ENCODE measurements around the gene KRTAP10-11. TPM values are rescaled to one million over a fixed set of nuclear protein-coding genes. Genes with fewer than 3 reads are reported as not detected.

Gene KRTAP10-11
- total RNA-seq, 1 donor from 2014 or later = not detected

DNA sequence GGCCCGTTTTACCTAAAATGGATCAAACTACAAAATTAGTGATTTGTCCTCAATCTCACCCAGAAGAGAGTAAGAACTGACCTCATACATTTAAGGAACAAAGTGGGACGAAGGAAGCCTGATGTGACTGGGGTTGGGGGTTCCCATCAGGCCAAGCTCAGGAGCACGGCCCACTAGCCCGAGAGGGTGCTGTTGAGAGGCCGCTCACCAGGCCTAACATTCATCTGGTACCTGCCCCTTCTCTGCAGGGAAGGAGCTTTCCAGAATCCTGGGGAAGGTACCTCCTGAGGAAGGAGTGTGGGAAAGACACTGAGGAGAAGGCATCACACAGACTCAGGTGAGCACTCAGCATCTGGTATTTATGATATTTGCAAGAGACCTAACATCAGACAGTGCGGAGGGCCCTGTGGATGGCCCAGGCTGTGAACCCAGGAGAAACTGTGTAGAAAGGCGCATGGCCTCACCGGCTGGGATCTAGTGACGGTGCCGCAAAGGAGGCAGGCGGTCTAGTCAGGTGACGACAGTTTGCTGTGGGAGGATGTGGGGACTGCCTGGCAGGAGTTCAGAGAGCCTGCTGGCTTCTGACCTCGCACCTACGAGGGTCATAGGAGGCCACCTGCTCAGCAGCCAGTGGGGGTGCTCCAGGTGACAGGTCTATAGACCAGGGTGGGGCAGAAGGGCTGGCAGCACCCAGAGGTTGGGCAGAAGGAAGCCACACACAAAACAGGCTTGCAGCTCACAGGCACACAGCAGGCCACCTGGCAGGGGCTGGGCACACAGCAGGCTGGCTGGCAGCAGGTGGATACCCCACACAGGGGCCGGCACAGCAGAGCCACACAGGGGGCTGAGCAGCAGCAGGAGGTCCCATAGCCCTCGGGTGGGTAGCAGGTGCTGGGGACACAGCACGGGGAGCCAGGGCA lies 7.7 kb downstream of the KRTAP10-11 start:
- H3K36me3 ChIP-seq = no peaks in the 10 kb centered on the region
- no peaks in the 10 kb centered on the region for H3K27me3 ChIP-seq
- H3K4me1 ChIP-seq = no peaks in the 10 kb centered on the region
- no peak overlapping the region for H3K4me3 ChIP-seq
- no peak for ATAC-seq
- no peak overlapping the region for H3K27ac ChIP-seq
- TF ChIP-seq, protein P1, sequence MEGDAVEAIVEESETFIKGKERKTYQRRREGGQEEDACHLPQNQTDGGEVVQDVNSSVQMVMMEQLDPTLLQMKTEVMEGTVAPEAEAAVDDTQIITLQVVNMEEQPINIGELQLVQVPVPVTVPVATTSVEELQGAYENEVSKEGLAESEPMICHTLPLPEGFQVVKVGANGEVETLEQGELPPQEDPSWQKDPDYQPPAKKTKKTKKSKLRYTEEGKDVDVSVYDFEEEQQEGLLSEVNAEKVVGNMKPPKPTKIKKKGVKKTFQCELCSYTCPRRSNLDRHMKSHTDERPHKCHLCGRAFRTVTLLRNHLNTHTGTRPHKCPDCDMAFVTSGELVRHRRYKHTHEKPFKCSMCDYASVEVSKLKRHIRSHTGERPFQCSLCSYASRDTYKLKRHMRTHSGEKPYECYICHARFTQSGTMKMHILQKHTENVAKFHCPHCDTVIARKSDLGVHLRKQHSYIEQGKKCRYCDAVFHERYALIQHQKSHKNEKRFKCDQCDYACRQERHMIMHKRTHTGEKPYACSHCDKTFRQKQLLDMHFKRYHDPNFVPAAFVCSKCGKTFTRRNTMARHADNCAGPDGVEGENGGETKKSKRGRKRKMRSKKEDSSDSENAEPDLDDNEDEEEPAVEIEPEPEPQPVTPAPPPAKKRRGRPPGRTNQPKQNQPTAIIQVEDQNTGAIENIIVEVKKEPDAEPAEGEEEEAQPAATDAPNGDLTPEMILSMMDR (IDR thresholded peaks at IDR 0.05) = no peak
- DNase-seq = no peak
- intact Hi-C loops (cut with DNase I) = no loop called here
- peaks cover 5% of the 10 kb centered on the region for H3K9me3 ChIP-seq

DNA sequence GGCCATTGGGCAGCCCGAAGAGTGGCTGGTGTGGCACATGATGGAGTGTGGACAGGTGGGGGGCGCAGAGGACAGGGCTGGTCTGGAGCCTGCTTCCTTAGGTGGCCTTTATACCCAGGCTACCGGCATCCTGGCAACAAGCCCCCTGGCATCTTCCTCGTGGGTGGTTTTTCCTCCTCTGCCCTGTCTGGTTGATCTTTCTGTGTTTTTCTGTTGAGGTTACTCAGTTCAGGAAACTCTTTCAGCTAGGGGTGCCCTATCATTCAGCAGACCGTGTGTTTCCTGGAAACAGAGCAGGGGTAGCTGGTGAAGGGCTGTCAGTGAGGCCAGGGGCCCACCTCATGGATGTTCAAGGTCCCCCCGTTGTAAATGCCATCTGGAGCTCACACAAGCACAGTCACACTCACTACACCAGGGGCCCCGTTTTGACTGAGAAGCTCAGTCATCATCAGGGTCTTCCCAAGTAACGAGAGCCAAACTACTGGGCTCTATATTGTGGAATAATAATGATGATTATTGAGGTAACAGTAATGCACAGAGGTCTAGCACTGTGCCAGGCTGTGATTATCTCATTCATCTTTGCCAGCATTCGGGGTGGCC lies 8.5 kb downstream of the KRTAP10-11 start, which contains the start of gene KRTAP12-4:
TSS of gene KRTAP12-4 (minus strand) at position 84 of the 600 bp plus-strand sequence. CDS start at position 39, 45 bp downstream.
- DNase-seq (no peak), ATAC-seq (no peak)
- Histone ChIP-seq H3K27ac (no peak within 1 kb of the TSS), H3K27me3 (no peaks in the 10 kb centered on the region), H3K36me3 (no peaks in the 10 kb centered on the region), H3K4me1 (no peaks in the 10 kb centered on the region), H3K4me3 (no peak within 1 kb of the TSS), H3K9me3 (peaks cover 5% of the 10 kb centered on the region)
- TF ChIP-seq, protein P1 (IDR thresholded peaks at IDR 0.05) = no peak
- intact Hi-C loops (cut with DNase I) = no loop called here

DNA sequence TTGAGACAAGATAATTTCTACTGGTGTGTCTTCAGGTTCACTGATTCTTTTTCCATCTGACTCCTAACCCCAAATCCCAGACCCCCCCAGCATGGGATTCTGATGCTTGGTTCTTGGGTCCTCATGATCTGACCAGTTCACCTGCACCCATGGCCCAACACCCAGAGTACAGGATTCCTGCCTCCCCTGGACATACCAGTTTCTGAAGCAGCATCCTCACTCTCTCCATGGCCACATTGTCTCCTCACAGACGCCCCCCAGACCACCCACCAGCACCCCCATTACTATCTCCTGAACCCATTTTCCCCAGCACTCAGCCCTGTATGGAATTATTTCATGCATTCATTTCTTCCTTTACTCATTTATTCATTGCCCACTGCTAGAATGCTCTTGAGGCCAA lies 10.7 kb downstream of the KRTAP10-11 start:
- intact Hi-C loops (cut with DNase I) = no loop called here
- Histone ChIP-seq H3K4me1 (no peaks in the 10 kb centered on the region), H3K36me3 (no peaks in the 10 kb centered on the region), H3K27me3 (no peaks in the 10 kb centered on the region), H3K4me3 (no peak overlapping the region), H3K27ac (no peak overlapping the region), H3K9me3 (peaks cover 5% of the 10 kb centered on the region)
- DNase-seq = no peak
- TF ChIP-seq, protein P1 (IDR thresholded peaks at IDR 0.05) = no peak
- ATAC-seq = no peak

DNA sequence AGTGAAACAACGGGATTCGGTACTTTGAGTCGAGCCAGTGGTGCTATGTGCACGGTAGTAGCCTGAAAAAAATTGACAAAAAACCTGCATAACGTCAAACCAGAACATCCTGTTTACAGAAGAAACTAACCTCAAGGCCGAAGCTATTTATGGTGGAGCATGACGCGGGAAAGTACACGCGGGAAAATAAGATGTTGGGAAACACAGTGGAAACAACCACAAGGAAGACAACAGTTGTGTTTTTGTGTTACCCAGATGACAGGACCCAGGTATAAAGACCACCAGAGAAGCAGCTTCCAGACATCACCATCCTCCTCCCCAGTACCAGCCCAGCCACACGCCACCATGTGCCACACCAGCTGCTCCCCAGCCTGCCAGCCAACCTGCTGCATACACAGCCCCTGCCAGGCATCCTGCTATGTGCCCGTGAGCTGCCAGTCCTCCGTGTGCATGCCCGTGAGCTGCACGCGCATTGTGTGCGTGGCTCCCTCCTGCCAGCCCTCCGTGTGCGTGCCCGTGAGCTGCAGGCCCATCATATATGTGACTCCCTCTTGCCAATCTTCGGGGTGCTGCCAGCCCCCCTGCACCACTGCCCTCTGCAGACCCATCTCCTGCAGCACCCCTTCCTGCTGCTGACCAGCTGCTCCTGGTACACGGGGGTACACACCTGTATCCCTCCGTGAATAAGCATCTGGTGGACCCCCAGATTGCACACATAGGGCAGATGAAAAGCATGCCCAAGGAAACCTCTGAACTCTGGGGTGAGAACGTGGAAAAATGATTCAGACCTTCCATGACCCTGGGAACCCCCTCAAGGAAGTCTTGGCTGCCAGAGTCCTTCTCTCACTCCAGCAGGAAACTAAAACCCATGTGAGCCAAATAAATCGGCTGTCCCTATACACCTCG lies 11.7 kb downstream of the KRTAP10-11 start, which contains the start of gene KRTAP12-3:
TSS of gene KRTAP12-3 (plus strand) at position 298 of the 906 bp plus-strand sequence. CDS start at position 346, 48 bp downstream.
- ATAC-seq = no peak
- TF ChIP-seq, protein P1 (IDR thresholded peaks at IDR 0.05) = no peak

DNA sequence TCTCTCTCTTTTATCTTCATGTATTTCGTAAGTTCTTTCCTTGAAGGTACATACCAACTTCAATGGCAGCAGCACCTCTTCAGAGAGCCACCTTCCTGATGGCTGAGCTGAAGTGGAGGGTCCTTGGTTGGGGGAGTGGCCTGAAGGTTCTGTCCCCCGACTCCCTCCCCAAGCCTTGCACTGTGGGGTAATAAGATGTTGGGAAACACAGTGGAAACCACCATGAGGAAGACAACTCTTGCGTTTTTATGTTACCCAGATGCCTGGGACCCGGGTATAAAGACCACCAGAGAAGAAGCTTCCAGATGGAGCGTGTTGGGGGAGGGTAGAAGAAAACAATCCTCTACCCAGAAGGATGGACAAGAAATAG lies 12.3 kb downstream of the KRTAP10-11 start:
- Histone ChIP-seq H3K36me3 (no peaks in the 10 kb centered on the region), H3K4me1 (no peaks in the 10 kb centered on the region), H3K27ac (no peak overlapping the region), H3K9me3 (peaks cover 5% of the 10 kb centered on the region), H3K27me3 (no peaks in the 10 kb centered on the region), H3K4me3 (no peak overlapping the region)
- intact Hi-C loops (cut with DNase I) = no loop called here
- DNase-seq = no peak
- TF ChIP-seq, protein P1 (IDR thresholded peaks at IDR 0.05) = no peak
- ATAC-seq = no peak

More for the DNA sequence above, 11.7 kb downstream of the KRTAP10-11 start, which contains the start of gene KRTAP12-3:
- H3K4me3 ChIP-seq = no peak within 1 kb of the TSS
- no peaks in the 10 kb centered on the region for H3K27me3 ChIP-seq
- no peaks in the 10 kb centered on the region for H3K4me1 ChIP-seq
- H3K9me3 ChIP-seq = peaks cover 5% of the 10 kb centered on the region
- DNase-seq = no peak
- H3K27ac ChIP-seq = no peak within 1 kb of the TSS
- H3K36me3 ChIP-seq = no peaks in the 10 kb centered on the region
- intact Hi-C loops (cut with DNase I) = no loop called here

All from upper lobe of right lung (tissue), 1 donor.